GM19023 (cell line): ENCODE measurements around the gene LAPTM5.
"Not testable (repeated sequence)": the region's sequence is repeated elsewhere in the genome, so short reads cannot be mapped to it uniquely, and the experiment has no call there.

Experiments
- ATAC-seq: cut with Tn5 transposase; IDR thresholded peaks from one replicate; pipeline ENCODE4 v1.9.1; 2021; ENCODE audit warnings: mild to moderate bottlenecking, moderate library complexity; ENCODE audit not compliant: unreplicated experiment

LAPTM5 gene

DNA sequence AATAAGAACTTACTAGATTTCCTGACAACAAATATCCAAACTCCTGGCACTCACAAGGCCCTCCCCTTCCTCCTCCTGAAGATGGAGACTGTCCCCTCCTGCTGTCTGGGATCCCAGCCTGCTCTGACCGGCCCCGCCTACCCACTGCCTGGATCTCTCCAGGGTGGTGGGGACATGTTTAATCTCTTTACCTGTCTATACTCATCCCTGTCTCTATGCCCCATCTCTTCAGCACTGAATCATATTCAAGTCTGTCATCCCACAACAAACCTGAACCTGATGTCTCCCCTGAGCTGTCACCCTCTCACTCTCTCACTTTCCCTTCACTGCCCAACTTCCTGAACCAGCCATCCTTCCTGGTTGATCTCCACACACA lies 56.3 kb downstream of the LAPTM5 start:
- no peak for ATAC-seq

DNA sequence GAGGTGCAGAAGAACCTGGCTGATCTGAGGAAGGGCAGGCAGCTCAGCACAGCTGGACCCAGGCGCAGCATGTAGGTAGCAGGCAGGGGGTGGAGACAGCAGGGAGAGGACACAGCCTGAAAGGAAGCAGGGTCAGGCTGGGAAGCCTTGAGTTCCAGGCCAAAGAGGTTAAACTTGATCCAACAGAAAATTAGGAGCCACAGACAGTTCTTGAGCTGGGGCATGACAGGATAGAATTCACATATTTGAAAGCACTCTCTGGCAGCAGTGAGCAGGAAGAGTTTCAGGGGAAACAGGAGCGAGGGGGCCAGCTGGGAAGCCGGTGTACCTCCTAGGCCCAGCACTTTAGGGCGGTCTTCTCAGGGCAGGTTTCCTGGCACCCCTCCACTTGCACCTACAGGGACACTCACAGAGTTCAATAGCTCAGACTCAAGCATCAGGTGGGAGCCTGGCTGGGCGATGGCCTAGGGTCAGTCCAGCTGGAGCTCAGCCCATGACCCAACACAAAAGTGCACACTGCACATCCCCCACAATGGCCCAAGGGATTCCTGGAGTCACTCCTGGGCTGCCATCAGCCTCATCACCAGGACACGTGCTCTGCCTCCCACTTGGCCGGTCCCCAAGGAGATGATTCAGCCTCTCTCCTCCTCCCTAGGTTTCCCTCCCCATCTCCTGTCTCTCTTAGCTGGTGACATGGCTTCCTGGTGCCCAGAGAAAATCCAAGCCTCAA lies 56.9 kb downstream of the LAPTM5 start:
- ATAC-seq, result no peak

DNA sequence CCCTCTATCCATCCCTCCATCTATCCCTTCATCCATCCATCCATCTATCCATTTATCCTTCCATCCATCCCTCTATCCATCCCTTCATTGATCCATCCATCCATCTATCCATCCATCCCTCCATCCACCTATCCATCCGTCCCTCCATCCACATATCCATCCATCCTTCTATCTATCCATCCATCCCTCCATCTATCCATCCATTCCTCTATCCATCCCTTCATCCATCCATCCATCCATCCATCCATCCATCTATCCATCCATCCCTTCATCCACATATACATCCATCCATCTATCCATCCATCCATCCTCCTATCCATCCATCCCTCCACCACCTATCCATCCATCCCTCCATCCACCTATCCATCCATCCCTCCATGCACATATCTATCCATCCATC lies 57.8 kb downstream of the LAPTM5 start:
- ATAC-seq, result no peak

DNA sequence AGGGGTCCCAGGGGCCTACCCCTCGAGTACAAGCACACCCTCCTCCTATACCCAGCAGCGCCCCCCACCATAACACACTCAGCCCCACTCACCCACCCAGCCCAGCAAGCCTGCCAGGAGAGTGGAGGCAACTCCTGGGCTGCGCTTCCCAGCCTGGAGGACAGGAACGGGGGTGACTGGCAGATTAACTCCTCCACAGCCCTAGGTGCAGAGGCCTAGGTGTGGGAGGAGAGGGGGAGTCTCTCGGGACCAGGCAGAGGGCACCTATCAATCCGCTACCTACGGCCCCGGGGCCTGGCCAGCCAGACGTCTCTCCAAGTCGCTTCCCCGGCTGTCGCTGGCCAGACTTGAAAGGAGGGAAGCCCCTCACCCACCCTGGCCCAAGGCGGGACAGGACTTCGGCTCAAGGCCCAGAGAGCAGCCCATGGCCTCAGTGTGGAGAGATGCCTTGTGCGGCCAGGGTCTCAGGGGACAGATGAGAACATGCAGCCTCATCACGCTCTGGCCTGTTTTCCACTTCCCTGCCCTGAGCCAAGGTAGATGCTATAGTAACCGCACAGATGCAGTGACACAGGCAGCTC lies 59.1 kb downstream of the LAPTM5 start:
- no peak for ATAC-seq

DNA sequence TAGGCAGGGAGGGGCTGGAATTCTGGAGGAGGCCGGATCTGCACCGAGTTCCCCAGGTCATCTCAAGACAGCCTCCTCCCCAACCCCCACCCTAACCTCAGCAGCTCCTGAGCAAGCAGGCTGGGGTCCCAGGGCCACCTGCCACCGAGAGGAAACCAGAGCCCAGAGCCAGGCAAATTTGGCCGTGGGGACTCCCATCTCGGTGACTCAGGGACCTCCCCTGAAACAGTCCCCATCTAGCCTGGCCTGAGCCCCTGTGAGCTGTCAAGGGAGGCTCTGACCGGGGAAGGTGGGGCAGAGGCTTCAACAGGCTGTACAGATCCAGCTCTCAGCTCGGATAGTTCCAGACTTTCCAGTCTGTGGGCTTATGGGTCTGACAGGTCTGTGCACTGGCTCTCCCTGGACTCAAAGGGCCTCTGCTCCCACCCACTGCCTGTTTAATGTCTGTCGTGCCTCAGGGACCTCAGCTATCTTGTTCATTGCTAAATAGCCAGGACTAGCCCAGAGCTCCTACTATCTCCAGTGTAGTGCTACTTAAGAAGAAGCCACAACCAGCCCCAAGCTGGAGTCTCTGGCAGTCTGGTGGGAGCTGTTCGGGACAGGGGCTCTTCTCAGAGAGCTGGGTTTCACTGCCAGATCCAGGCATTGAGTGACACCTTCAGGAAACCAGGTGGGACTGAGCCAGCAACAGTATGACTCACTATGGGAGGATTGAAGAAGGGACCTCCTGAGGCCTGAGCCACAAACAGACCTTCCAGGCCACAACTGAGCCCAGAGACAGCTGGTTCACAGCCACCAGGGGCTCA lies 59.8 kb downstream of the LAPTM5 start:
- no peak for ATAC-seq

DNA sequence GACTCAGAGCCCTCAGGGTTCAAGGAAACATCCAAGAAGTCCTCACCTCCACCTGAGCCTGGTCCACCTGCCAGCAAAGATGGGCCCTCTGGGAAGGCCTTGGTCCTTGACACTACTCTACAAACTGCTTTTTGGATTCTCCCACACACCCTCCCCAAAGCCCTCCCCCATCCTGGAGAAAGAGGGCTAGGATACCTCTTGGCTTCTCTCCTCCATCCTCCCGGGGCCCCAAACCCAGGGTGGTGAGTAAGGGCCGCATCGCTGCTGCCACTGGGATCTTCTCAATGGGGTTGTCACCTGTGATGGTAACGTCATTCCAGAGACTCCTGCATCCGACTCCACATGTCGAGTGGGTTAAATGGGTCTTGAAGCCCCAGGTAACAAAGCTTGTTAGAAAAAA lies 60.7 kb downstream of the LAPTM5 start:
- ATAC-seq, result no peak

DNA sequence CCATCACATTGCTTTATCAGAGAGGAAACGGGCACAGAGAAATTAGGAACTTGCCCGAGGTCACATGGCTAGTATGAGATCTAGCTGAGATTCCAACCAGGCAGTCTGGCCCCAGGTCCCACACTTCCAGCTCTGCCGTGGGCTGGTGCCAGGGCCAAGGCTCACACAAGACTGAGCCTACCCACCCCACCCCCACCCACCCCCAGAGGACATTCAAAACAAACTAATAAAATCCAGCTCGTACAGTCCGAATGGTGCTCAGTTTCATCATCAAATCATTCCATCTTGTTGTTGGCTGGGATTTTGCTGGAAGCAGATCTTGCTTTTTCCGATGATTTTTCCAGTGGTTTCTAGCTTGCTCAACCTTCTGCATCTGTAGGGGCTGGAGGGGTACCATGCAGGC lies 62.1 kb downstream of the LAPTM5 start:
- no peak for ATAC-seq

DNA sequence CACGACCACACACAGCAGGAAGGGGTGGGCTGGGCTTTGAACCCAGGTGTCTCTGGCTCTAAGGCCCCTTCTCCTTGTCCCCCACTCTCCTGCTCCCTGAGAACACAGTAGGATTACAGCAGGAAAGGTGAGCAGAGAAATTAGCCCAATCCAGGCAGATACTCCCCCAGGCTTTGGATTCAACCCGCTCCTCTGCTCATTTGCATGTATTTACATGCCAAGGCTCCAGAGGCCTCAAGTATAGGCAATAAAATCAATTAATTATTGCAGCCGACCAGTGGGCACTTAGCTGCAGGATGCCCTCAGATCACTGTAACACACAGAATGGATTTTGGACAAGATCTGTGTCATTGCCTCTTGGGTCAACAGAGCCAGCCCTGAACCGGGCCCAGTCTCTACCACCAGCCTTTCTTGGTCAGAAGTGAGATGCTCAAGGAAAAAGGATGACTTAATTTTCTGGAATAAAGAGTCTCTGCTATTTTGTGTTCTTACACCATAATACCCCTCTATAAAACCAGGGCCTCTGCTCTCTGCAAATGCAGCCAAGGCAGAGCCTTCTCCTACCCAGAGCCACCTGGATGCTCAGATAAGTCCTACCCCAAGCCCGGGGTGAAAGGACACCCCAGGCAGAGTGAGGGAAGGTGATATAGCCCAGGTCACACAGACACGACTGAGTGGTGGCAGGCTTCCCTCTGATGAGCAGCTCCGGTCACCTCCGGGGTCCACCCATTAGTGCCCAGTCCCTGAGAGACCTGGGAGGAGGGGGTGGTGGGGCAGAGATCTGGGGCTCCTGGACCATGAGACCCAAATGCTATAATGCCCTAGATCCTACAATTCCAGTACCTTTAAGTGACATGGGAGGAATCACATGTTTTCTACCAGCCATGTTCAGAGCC lies 63.0 kb downstream of the LAPTM5 start:
- ATAC-seq, result no peak

DNA sequence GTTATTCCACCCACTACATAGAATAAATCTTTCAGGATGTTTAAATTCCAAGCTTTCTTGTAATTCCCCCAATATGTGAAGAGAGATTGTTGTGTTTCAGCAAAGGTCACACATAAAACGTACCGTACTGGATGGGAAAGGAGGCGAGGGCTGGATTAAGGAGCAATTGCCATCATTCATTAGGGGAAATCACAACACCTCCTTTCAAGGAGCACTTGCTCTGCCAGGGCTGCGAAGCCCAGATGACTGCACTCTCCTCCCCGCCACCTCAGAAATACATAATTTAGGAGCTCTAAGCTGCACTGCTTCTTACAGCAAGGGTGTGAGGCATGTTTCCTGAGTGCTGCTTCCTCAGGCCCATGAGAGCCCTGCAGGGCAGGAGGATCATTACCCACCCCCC lies 63.8 kb downstream of the LAPTM5 start:
- ATAC-seq, result no peak

DNA sequence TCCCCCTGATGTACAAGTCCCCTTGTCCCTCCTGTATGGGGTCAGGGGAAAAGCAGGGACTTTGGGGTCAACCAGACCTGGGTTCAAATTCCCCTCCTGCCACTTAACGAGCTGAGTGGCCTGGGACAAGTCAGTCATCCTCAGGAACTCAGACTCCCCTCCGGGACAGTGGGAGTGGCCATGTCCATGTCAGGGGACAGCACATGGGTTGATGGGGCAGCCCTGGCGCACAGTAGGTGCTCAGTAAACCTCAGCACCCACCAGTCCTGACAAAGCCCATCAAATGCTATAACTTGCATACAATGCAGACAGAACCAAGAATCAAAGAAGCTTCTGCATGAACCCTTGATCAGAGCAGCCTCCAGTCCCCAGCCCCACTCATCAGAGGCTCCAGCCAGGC lies 64.2 kb downstream of the LAPTM5 start:
- no peak for ATAC-seq

DNA sequence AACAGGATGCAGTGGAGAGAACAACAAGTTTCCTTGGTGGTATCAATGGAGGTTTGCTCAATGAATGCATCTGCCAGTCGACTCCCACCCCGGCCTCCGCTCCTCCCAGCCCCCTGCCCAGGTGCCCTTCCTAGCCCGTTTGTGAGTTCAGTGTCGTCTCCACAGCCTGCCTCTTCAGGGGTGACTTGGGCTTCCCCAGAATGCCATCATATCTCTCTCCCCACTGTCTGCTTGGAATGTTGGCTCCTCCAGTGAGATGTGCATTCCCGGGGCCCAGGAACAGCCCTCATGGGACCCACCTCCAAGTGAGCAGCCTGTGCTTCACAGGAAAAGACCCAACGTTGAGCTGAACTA lies 64.6 kb downstream of the LAPTM5 start:
- ATAC-seq, result no peak

DNA sequence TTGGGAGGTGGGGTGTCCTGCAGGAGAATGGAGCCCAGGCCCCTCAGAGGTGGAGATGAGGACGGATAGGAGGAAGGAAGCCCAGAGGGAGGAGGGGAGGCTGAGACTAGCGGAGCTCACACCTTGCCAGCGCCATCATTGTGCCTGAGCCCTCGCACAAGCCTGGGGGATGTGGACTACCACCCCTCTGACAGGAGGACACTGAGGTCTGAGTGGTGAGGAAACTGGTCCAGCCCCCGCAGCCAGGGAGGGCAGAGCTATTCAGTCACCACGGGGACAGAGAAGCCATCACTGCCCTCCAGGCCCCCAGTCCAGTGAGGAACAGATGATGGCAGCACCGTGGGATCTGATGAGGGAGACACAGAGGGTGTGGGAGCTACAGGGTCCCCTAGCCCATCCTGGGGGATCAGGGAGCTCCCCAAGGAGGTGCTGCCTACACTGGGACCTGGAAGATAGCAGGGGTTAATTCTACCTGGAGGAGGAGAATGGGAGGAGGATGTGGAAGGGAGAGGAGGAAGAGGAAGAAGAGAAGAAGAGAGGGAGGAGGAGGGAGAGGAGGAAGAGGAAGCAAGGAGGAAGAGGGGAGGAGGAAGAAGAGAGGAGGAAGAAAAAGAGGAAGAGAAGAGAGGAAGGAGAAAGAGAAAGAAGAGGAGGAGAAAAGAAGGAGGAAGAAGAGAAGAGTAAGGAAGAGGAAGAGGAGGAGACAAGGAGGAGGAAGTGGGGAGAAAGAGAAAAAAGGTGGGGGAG lies 65.2 kb downstream of the LAPTM5 start:
- no peak for ATAC-seq

DNA sequence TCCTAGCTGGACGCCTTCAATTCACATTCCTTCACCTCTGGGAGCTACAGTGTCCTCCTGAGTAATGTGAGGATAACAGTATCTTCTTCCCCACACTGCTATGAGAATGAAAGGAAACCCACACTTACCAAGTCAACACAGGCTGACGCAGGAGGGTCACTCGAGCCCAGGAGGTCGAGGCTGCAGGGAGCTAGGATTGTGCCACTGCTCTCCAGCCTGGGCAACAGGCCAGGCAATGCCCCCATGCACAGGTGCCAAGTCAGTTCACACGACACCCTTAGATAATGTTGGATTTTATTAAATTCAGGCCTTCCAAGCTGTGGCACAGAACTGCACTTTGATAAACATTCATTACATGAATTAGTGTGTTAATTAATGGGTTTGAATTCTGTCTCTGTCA lies 66.1 kb downstream of the LAPTM5 start:
- ATAC-seq, result no peak

DNA sequence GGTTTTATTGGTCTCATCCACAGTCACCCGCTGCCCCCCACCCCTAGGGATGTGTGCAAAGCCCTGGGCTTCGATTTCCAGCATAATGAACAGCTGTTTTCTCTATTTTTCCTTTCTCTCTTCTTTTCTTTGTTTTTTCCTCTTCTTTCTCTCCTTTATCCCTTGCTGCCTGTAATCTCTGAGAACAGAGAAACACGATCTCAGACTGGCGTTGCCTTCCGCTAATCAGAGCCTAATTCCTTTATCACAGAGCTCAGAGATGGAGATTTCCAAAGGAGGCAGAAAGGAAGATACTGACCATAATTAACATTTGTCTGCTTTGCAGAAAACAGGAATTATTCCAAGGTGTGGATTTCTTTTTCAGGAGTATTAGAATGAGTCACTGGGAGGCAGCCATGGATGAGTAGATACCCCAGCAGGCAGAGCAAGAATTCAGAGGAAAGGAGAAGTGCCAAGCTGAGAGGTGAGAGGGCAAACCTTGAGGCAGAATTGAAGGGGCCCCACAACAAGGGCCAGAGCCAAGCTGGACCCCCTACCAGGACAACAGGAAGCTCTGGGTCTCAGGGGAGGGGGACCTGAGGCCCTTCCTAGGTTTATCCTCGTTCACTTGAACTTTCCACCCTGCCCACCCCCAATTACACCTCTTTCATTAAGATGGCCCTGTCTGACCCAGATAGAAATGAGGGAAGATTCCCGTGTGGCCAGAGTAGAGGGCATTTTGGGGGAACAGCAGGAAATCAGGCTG lies 67.5 kb downstream of the LAPTM5 start:
- no peak for ATAC-seq

DNA sequence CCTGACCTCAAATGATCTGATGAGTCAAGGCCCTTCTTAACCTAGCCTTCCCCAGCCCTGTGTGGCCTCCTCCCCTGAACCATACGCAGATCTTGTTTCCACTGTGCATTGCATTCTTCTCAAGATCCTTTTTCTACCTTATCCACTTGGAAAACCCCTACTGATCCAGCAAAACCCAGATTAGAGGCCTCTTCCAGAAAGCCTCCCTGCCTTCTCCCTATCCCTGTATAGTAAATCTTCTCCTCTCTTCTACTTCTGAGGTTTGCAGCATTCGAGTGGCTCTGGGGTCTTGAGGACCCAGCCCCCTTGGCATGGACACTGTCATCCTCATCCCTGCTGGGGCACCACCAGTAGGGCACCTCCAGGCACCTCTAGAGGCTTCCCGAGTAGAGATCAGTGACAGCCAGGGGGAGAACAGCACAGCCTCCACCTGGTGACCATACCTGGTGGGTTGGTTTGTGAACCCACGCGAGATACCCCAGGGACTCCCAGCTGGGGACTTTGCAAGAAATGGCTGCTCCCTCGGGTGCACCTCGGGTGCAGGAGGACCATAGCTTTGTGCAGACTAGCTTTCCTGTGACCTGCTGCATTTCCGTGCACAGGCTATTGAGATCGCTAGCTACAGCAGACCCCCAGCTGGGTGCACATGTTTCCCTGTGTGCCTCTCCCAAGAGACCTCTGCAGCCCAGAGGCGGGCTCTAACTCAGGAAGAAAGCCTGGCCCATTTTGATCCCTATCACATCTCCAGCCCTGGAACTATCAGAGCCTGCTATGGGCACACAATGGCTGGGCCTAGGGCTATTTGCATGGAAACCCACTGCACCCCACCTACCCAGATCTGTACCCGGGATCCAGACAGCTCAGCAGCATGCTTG lies 68.4 kb downstream of the LAPTM5 start:
- ATAC-seq, result no peak

DNA sequence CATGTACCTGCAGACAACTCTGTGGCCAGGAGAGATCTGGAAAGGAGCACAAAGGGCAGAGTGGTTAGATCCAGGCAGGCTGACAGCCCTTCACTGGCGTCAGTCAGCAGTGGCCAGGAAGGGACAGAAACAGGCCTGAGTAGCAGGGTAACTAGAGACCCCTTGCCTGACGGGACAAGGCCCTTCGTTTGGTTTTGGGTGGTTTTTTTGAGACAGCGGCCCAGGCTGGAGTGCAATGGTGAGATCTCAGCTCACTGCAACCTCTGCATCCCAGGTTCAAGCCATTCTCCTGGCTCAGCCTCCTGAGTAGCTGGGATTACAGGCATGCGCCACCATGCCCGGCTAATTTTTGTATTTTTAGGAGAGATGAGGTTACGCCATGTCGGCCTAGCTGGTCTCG lies 69.1 kb downstream of the LAPTM5 start:
- ATAC-seq, result not testable (repeated sequence)

DNA sequence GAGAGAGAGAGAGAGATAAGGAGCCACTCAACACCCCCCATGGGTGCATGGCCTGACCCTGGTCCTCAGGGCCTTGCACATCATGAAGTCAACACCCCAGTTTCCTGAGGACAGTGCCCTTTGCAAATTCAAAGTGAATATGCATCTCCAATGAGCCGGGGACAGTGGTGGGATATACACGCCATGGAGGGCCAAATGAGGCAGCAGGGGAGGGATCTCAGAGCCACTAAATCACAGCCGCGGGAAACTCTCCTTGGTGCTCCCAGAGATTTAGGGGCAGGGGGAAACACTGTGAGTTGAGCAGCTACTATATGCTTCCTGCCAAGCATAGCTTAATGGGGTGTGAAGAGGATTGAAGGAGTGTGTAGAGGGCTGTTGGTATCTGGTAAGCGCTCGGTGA lies 69.7 kb downstream of the LAPTM5 start:
- ATAC-seq, result no peak

DNA sequence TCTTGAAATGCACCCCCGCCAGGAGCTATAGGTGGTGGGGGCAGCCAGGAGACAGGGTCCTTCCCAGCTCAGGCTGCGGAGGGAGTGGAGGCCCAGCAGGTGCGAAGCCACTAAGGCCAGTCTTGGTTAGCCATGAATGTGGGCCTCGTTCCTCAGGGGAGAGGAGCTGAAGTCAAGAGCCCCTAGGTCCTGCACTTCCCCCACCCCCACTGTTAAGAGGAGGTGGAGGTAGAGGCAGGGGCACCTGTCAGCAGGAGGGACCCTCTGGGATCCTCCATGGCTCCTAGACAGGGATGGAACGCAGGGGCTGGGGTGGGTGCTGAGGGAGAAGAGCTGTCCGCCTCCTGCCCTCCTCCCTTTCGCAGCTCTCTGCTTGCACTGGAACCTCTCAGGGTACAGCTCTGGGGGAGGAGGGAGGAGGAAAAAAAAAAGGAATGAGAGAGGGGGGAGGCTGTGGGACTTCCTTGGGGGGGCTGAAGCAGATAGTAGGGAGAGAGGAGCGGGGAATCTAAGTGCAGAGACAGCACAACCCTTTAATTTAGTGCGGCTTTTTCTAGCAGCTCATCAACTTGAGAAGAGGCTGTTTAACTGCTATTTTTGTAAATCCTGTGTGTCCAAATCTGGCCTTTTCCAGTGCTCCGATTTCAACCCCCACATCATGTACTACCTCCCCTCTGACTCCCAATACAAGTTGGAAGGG lies 71.2 kb downstream of the LAPTM5 start:
- ATAC-seq, result no peak
